Stimulated activated CD8-positive, alpha-beta memory T cell treated with anti-CD3 and anti-CD28 coated beads, Interleukin-7, amount 100 ng/mL, for 4 hours (primary cell): ENCODE results near the gene SMAD6.

Experiments used
- DNase-seq, 2 donors: peaks; one replicate each; pipeline ENCODE4 v3.0.0-alpha.2; 2020; ENCODE audit warnings: low read depth in 2 of 2

SMAD6 gene

GRCh38 chr15:66796343-66796742 lies 94.3 kb downstream of the SMAD6 start:
- no peak for DNase-seq

- no peak for DNase-seq
These were observed 95.9 kb downstream of the SMAD6 start for GRCh38 chr15:66797921-66798320.

DNA sequence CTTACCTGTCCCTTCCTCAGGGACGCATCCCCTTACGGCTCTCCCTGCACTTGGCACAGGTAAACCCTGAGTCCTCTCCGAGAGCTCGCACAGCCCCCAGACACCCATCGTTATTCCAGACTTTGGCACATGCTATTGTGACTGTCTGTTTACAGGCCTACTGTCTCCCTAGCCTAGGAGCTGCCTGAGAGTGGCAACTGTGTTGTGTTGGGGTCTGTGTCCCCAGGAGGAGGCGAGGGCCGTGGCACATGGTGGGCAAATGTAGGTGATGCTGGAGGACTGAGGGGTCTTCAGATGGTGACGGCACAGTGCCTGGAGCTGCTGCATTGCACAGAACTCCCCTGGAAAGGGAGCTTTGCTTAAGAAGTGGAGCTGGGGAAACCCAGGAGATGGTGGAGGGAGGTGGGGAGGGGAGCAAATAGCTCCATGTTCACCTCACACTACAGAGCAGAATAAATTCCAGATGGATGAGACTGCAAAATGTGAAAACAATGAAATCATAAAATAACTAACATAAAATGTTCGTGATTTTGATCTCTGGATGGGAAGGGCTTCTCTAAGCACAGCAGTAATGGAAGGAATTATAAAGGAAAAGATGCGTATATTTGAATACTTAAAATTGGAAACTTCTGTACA lies 96.5 kb downstream of the SMAD6 start:
- DNase-seq, result no peak

DNA sequence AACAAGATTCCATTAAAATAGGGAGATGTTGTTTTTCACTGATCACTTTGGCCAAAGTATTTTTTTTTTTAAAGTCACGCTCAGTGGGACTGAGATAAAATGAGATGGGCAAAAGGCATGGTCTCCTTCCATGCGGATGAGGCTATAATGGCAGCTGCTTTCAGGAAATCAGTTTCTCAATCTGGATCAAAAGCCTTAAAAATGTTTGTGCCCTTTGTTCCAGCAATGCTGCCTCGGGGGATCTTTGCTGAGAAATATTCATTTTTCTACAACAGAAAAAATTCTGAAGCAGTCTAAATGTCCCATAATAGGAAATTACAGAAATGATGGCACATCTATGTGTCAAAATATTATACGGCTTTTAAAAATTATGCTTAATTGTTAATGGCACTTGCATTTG lies 97.2 kb downstream of the SMAD6 start:
- DNase-seq, result no peak

DNA sequence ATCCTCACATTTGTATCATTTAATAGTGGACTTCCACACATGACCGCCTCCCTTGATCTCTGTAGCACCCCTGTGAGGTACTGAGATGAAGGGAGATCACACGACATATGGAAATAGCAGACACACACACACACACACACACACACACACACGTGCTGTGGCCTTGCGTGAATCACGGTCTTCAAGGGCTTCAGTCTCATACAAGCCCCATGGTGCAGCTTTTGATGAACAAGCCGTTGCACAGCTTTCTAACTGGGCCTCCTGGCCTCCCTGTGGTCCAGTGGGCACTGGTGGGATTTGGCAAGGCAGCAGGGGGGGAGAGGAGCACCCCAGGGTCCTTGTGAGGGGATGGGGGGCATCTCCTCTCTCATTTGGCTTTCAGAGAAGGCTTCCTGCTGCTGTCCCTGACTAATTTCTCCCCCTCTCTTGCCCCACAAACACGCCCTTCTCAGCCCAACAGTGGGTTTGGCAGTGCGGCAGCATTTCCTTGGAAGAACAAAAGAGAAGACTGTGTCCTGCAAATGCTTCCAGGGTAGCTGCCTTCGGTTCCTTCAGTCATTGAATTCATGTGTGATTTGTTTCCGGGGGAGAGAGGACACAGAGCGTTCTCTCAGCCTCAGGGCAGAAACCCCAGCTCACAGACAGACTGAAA lies 98.7 kb downstream of the SMAD6 start:
- DNase-seq, result no peak

DNA sequence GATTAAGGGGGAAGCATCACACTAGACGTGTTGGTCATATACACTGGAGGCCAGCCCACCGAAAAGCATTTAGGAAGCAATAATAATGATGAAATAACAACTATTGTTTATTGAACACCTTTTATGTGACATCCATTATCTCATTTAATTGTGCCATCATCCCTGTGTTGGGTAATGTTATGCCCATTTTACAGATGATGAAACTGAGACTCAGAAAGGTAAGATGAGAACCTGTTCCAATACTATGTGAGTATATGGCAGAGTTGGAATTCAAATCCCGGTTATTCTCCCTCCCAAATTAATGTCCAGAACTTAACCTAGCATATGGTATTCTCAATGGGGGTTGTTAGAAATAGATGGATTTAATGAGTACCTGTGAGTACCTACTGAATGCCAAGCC lies 99.2 kb downstream of the SMAD6 start:
- DNase-seq, result no peak

GRCh38 chr15:66802025-66803001 lies 100.3 kb downstream of the SMAD6 start:
- no peak for DNase-seq

DNA sequence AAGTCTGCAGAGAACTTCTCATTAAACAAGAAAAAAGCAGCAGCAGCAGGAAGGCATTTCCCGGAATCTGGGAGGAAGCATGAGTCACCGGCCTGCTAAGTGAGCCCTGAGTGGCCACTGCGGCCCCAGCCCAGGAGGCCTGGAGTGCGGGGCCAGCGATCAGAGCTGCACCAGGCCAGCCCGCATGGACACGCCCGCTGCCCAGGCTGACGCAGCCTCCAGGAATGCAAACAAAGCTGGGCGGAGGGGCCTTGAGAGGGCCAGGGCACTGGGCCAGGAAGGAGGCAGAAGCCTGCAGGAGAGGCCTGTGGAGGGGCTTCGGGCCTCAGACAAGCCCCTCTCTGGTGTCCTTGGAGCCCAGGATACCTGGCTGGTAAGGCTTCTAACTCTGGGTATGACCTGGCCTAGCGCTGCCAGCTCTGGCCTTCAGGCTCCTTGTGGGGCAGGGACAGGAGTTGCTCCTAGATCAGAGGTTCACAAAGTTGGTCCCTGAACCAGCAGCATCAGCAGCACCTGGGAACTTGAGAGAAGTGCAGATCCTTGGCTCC lies 101.2 kb downstream of the SMAD6 start:
- DNase-seq, result no peak

DNA sequence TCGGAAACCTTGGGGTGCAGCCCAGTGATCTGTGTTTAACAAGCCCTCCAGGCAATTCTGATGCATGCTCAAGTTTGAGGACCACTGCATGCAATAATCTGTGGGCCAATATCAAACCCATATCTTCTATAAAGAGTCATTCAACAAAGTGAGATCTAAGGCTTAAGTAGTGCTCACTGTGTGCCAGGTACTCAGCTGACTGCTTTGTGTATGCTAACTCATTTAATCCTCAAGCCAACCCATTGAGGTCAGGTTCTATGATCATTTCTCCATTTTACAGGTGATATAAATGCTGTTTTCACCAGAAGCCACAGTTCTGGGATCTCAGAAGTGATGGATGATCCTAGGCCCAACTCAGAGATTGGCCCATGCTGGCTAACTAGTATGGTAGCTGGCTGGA lies 101.7 kb downstream of the SMAD6 start:
- DNase-seq, result no peak

GRCh38 chr15:66805202-66805885 lies 103.3 kb downstream of the SMAD6 start:
- DNase-seq, result no peak

DNA sequence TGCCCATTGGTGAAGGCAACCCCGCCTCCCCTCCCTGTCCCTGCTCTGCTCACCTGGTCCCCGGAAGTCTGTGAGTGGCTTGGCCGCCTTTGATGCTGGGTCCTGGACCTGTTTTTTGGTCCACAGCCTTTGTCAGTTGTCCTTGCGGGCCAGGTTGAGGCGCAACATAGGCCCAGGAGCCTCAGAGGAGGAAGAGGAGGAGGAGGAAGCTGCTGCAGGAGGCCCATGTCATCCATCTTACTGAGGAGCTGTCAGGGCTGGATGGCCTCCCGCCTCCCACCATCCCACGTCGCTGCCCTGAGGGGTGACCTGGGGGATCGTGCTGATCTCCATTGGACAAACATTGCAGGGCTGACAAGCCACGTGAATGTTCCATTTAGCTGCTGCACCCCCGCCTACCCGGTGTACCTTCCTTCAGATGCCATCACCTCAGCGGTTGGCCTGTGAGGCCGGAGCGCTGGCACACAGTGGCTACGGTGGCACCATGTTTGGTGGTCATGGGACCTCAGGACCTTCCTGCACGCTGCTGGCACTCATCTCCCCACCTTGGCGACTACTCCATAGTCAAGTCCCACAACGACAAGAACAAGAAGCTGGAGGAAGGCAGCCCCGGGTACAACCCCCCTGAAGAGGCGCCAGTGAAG lies 106.3 kb downstream of the SMAD6 start:
- no peak for DNase-seq

DNA sequence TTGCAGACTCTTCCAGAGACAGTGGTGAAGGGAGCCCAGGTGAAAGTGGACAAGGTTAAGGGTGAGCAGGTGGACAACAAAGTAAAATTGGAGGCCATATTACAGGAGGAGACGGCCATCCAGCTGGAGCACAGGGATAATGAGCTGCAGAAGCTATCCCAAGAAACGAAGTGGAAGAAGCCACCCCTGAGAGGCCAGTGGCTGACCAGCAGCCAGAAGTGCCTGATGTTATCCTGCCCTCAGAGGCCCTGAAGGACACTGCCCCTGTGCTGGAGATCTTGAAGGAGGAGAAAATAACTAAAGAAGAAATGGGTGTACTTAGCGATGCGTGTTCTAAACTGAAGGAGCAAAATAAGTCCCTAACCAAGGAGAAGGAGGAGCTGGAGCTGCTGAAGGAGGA lies 107.6 kb downstream of the SMAD6 start:
- DNase-seq, result no peak

DNA sequence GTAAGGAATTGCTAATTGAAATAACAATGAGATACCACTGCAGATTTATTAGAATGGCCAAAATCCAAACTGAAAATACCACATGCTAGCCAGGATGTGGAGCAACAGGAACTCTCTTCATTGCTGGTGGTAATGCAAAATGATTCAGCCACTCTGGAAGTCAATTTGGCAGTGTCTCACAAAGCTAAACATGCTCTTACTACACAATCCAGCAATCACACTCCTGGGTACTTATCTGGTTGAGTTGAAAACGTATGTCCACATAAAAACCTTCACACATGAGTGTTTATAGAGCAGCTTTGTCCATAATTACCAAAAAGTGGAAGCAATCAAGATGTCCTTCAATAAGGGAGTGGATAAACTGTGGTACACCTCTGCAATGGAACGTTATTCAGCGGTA lies 113.3 kb downstream of the SMAD6 start:
- no peak for DNase-seq

DNA sequence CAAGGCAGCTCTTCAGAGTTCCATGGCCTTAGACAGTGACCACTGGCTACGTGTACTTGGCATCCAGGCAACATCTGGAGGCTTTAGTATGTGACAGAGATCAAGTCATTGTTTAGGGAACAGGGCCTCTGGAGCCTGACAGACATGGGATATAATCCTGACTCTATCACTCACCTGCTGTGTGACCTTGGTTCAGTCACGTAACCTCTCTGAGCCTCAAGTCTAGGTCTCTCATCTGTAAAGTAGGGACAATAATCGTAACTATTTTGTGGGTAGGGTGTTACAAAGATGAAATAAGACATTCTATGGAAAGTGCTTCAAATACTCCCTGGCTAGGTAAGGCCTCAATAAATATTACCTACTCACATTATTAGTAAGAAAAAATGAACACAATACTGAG lies 114.2 kb downstream of the SMAD6 start:
- DNase-seq, result no peak

DNA sequence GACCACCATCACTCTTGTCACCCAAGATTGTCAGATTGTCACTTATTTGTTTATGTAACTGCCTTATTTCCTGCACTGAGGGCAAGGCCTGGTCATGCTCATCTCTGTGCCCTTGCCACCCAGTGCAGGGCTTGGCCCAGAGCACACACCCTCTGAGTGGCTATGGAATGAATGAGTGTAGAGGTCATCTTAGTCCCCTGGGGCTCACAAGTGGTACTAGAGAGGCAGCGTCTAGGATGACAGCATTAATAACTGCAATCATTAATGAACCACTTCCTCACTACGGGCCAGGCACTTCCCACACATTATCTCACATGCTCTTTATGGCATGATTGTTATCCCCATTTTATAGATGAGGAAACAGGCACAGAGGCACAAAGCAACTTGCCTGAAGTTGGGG lies 117.0 kb downstream of the SMAD6 start:
- no peak for DNase-seq

- DNase-seq, result no peak
These were observed 118.6 kb downstream of the SMAD6 start for GRCh38 chr15:66820481-66821176.

GRCh38 chr15:66821307-66821706 lies 119.3 kb downstream of the SMAD6 start:
- no peak for DNase-seq

DNA sequence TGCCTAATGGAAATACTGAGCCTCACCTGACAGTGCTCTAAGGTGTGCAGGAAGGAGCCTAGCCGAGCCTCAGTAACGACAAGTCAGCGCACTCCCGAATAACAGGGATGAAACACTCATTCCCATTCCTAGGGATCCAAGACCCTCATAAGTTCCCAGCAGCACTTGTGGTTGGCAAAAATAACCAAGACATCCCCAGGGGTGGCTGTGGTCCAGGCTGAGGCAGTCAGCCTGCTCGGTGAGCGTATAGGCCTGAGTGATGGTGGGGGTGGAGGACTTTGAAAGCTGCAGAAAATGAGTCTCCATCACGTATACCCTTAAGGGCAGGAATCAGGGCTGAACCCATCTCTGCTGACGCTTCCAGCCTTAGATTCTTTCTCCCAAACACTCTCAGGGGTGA lies 120.1 kb downstream of the SMAD6 start:
- no peak for DNase-seq

- no peak for DNase-seq
These were observed 120.5 kb downstream of the SMAD6 start for GRCh38 chr15:66822576-66822975.

DNA sequence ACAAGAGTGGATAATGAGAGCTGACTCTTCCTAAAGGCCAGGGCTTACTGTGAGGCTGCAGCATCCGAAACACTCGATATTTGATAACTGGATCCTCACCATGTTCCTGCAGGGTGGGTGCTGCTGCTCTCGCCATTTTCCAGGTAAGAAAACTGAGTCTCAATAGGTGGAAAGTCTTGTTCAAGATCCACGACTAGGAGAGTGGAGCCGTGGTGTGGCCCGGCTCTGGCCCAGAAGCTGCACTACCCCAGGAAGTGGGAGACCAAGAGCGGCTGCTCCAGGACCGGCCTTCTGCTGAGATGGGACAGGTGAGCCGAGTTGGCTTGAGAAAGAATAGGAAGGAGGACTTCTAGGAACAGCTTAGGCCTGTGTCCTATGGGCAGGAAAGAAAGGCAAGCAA lies 121.6 kb downstream of the SMAD6 start:
- no peak for DNase-seq

- DNase-seq, result no peak
These were observed 122.4 kb downstream of the SMAD6 start for GRCh38 chr15:66824424-66824823.
